GM23338 (cell line): ENCODE measurements around the gene MUC12.

Source experiments
- CREB1 ChIP-seq: fragments of 250-450 bp; sonication (Bioruptor Pico); IDR thresholded peaks from 2 replicates; pipeline ENCODE4 v1.5.0; 2020; ENCODE audit warnings: low read depth, mild to moderate bottlenecking, moderate library complexity
- EZH2 ChIP-seq: fragments of 200-600 bp; sonication (generic); IDR thresholded peaks from one replicate; pipeline ENCODE4 v1.8.0; 2017; ENCODE audit warnings: antibody characterized with exemption, mild to moderate bottlenecking, low read depth; ENCODE audit not compliant: unreplicated experiment
- EZH2phosphoT487 ChIP-seq: fragments of 200-600 bp; sonication (generic); IDR thresholded peaks from one replicate; pipeline ENCODE4 v1.8.1; 2018; ENCODE audit warnings: antibody characterized with exemption; ENCODE audit not compliant: unreplicated experiment
- JUNB ChIP-seq: IDR thresholded peaks from one replicate; pipeline ENCODE4 v1.6.1; 2016; ENCODE audit warnings: antibody characterized with exemption; ENCODE audit not compliant: unreplicated experiment
- POLR2AphosphoS5 ChIP-seq: IDR thresholded peaks from 2 replicates; pipeline ENCODE4 v1.6.1; 2016; ENCODE audit warnings: antibody characterized with exemption, low read depth
- STAT1 ChIP-seq: IDR thresholded peaks from one replicate; pipeline ENCODE4 v1.6.1; 2016; ENCODE audit warnings: antibody characterized with exemption; ENCODE audit not compliant: unreplicated experiment
- ZNF114 ChIP-seq: fragments of 250-450 bp; sonication (Bioruptor Pico); IDR thresholded peaks from 2 replicates; pipeline ENCODE4 v1.5.0; 2020; ENCODE audit warnings: mild to moderate bottlenecking, moderate library complexity
- ZNF331 ChIP-seq: fragments of 250-450 bp; sonication (Bioruptor Pico); IDR thresholded peaks from 2 replicates; pipeline ENCODE4 v1.5.0; 2020; ENCODE audit warnings: low read depth, mild to moderate bottlenecking, moderate library complexity
- TF ChIP-seq, protein P1 (sequence below), 2 experiments: fragments of 200-600 bp in 1 of 2; sonication (generic) in 1 of 2; conservative IDR thresholded peaks; 2 replicates each; pipeline versions ENCODE4 v1.5.1 to v1.6.1; 2016 to 2017; ENCODE audit warnings: antibody characterized with exemption in 2 of 2, low read depth in 2 of 2, mild to moderate bottlenecking in 2 of 2, moderate library complexity in 1 of 2
- TF ChIP-seq, protein P2 (sequence below): fragments of 250-450 bp; sonication (Bioruptor Pico); IDR thresholded peaks from 2 replicates; pipeline ENCODE4 v1.5.0; 2020; ENCODE audit warnings: mild to moderate bottlenecking, moderate library complexity
- TF ChIP-seq, protein P3 (sequence below): IDR thresholded peaks from one replicate; pipeline ENCODE4 v1.6.1; 2018; ENCODE audit warnings: antibody characterized with exemption; ENCODE audit not compliant: unreplicated experiment

DNA sequence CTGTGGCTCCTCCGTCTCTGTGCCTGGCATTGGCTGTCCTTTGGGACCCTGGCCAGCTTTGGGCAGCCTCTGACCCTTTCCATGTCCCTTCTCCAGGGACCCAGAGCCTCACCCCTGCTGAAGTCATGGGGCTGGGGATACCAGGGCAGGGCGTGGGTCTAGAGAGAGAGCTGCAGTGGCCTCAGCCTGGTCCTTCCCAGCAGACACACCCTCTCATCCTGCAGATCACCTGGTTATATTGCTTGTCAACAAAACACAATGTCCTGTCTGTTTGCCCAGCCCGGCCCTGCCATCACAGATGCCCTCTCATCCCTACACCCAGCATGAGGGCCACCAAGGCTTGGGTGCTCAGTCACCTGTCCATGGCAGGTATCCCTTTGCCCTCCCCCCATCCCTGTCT is 52.3 kb downstream of the MUC12 start:
- TF ChIP-seq, protein P1, sequence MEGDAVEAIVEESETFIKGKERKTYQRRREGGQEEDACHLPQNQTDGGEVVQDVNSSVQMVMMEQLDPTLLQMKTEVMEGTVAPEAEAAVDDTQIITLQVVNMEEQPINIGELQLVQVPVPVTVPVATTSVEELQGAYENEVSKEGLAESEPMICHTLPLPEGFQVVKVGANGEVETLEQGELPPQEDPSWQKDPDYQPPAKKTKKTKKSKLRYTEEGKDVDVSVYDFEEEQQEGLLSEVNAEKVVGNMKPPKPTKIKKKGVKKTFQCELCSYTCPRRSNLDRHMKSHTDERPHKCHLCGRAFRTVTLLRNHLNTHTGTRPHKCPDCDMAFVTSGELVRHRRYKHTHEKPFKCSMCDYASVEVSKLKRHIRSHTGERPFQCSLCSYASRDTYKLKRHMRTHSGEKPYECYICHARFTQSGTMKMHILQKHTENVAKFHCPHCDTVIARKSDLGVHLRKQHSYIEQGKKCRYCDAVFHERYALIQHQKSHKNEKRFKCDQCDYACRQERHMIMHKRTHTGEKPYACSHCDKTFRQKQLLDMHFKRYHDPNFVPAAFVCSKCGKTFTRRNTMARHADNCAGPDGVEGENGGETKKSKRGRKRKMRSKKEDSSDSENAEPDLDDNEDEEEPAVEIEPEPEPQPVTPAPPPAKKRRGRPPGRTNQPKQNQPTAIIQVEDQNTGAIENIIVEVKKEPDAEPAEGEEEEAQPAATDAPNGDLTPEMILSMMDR (conservative IDR thresholded peaks at IDR 0.05; ENCODE audit: low read depth in 2 of 2): no peak
- TF ChIP-seq CREB1 (CRISPR knock-in tag) (no peak), JUNB (no peak), EZH2 (no peak), POLR2AphosphoS5 (no peak), EZH2phosphoT487 (no peak), ZNF114 (CRISPR knock-in tag) (no peak), STAT1 (no peak), ZNF331 (CRISPR knock-in tag) (no peak)
- TF ChIP-seq, protein P2, sequence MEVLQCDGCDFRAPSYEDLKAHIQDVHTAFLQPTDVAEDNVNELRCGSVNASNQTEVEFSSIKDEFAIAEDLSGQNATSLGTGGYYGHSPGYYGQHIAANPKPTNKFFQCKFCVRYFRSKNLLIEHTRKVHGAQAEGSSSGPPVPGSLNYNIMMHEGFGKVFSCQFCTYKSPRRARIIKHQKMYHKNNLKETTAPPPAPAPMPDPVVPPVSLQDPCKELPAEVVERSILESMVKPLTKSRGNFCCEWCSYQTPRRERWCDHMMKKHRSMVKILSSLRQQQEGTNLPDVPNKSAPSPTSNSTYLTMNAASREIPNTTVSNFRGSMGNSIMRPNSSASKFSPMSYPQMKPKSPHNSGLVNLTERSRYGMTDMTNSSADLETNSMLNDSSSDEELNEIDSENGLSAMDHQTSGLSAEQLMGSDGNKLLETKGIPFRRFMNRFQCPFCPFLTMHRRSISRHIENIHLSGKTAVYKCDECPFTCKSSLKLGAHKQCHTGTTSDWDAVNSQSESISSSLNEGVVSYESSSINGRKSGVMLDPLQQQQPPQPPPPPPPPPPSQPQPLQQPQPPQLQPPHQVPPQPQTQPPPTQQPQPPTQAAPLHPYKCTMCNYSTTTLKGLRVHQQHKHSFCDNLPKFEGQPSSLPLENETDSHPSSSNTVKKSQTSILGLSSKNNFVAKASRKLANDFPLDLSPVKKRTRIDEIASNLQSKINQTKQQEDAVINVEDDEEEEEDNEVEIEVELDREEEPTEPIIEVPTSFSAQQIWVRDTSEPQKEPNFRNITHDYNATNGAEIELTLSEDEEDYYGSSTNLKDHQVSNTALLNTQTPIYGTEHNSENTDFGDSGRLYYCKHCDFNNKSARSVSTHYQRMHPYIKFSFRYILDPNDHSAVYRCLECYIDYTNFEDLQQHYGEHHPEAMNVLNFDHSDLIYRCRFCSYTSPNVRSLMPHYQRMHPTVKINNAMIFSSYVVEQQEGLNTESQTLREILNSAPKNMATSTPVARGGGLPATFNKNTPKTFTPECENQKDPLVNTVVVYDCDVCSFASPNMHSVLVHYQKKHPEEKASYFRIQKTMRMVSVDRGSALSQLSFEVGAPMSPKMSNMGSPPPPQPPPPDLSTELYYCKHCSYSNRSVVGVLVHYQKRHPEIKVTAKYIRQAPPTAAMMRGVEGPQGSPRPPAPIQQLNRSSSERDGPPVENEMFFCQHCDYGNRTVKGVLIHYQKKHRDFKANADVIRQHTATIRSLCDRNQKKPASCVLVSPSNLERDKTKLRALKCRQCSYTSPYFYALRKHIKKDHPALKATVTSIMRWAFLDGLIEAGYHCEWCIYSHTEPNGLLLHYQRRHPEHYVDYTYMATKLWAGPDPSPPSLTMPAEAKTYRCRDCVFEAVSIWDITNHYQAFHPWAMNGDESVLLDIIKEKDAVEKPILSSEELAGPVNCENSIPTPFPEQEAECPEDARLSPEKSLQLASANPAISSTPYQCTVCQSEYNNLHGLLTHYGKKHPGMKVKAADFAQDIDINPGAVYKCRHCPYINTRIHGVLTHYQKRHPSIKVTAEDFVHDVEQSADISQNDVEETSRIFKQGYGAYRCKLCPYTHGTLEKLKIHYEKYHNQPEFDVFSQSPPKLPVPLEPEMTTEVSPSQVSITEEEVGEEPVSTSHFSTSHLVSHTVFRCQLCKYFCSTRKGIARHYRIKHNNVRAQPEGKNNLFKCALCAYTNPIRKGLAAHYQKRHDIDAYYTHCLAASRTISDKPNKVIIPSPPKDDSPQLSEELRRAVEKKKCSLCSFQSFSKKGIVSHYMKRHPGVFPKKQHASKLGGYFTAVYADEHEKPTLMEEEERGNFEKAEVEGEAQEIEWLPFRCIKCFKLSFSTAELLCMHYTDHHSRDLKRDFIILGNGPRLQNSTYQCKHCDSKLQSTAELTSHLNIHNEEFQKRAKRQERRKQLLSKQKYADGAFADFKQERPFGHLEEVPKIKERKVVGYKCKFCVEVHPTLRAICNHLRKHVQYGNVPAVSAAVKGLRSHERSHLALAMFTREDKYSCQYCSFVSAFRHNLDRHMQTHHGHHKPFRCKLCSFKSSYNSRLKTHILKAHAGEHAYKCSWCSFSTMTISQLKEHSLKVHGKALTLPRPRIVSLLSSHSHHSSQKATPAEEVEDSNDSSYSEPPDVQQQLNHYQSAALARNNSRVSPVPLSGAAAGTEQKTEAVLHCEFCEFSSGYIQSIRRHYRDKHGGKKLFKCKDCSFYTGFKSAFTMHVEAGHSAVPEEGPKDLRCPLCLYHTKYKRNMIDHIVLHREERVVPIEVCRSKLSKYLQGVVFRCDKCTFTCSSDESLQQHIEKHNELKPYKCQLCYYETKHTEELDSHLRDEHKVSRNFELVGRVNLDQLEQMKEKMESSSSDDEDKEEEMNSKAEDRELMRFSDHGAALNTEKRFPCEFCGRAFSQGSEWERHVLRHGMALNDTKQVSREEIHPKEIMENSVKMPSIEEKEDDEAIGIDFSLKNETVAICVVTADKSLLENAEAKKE (CRISPR knock-in tag): no peak
- TF ChIP-seq, protein P3, sequence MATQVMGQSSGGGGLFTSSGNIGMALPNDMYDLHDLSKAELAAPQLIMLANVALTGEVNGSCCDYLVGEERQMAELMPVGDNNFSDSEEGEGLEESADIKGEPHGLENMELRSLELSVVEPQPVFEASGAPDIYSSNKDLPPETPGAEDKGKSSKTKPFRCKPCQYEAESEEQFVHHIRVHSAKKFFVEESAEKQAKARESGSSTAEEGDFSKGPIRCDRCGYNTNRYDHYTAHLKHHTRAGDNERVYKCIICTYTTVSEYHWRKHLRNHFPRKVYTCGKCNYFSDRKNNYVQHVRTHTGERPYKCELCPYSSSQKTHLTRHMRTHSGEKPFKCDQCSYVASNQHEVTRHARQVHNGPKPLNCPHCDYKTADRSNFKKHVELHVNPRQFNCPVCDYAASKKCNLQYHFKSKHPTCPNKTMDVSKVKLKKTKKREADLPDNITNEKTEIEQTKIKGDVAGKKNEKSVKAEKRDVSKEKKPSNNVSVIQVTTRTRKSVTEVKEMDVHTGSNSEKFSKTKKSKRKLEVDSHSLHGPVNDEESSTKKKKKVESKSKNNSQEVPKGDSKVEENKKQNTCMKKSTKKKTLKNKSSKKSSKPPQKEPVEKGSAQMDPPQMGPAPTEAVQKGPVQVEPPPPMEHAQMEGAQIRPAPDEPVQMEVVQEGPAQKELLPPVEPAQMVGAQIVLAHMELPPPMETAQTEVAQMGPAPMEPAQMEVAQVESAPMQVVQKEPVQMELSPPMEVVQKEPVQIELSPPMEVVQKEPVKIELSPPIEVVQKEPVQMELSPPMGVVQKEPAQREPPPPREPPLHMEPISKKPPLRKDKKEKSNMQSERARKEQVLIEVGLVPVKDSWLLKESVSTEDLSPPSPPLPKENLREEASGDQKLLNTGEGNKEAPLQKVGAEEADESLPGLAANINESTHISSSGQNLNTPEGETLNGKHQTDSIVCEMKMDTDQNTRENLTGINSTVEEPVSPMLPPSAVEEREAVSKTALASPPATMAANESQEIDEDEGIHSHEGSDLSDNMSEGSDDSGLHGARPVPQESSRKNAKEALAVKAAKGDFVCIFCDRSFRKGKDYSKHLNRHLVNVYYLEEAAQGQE: no peak
